ENCODE data around the gene PRKACA. TPM values are rescaled to one million over a fixed set of nuclear protein-coding genes. Genes with fewer than 3 reads are reported as not detected.

Gene PRKACA
- total RNA-seq, 2 donors from 2014 or later = 93.2 to 107 TPM

DNA sequence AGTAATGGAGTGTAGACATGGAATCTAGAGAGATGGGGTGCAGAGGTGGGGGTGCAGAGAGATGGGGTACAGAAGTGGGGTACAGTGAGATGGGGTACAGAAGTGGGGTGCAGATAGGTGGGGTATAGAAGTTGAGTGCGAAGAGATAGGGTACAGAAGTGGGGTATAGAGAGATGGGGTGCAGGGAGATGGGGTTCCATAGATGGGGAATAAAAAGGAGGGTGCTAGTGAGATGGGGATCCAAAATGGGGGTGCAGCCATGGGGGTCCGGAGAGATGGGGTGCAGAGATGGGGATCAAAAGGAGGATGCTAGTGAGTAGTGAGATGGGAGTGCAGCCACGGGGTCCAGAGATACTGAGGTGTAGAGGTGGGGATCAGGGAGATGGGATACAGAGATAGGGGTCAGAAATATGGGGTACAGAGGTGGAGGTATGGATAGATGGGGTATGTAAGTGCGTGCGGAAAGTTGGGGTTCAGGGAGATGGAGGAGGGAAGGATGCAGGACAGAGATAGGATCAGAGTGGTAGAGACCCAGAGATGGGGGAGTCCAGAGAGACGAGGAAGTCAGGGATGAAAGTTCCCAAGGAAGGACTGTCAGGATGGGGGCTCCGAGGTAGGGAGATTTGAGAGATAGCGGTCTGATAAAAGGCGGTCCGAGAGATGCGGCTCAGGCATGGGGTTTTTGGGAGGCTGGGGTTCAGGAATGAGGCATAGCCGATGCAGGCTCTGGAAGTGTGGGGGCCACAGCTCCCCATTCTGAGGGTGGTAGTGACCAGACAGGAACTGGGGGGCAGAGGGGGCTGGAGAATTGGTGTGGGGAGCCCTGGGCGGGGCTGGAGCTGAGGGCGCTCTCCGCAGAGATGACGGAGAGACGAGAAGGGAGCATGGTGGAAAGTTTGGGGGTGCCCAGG is 59.1 kb downstream of the PRKACA start:
- H3K4me1 ChIP-seq (ENCODE audit: control insufficient read depth in 1 of 2, low read depth in 2 of 2) = peaks cover 0 to 14% of the 10 kb centered on the region in 2 donors
- H3K9me3 ChIP-seq = no peaks in the 10 kb centered on the region
- H3K4me3 ChIP-seq = no peak overlapping the region
- no peak for ATAC-seq (ENCODE audit: insufficient number of reproducible peaks, low FRiP score, low read depth)
- H3K36me3 ChIP-seq = no peaks in the 10 kb centered on the region
- no peak for DNase-seq (ENCODE audit: low spot score)
- H3K27ac ChIP-seq = no peak overlapping the region
- H3K27me3 ChIP-seq (replicated peaks; ENCODE audit: insufficient read depth) = no peaks in the 10 kb centered on the region
- TF ChIP-seq, protein P1, sequence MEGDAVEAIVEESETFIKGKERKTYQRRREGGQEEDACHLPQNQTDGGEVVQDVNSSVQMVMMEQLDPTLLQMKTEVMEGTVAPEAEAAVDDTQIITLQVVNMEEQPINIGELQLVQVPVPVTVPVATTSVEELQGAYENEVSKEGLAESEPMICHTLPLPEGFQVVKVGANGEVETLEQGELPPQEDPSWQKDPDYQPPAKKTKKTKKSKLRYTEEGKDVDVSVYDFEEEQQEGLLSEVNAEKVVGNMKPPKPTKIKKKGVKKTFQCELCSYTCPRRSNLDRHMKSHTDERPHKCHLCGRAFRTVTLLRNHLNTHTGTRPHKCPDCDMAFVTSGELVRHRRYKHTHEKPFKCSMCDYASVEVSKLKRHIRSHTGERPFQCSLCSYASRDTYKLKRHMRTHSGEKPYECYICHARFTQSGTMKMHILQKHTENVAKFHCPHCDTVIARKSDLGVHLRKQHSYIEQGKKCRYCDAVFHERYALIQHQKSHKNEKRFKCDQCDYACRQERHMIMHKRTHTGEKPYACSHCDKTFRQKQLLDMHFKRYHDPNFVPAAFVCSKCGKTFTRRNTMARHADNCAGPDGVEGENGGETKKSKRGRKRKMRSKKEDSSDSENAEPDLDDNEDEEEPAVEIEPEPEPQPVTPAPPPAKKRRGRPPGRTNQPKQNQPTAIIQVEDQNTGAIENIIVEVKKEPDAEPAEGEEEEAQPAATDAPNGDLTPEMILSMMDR (IDR thresholded peaks at IDR 0.05) = no peak

DNA sequence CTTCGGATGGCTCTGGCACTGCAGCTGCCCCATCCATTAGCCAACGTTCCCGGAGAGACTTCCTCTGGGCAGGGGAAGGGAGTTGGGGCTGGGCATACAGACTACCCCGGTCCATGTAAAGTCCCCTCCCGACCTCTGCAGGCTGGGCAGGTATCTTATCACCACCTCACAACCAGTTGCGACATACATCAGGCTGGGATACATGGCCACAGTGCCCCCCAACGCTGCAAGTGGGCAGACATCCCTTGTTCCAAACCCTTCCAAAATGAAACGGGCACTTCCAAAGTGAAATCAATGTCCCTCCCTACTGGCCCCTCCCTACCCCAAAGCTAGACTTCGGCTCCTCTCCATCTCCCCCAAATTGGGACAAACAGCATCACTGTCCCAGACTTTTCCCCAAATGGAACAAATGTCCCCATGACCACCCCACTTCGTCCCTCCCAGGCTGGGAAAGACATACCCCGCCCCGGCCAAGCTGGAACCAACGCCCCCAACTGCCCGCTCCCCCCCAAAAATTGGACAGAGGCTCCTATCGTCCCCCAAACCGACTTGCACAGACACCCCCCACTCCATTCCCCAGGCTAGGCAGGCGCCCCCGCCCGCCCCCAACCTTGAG is 60.7 kb downstream of the PRKACA start:
- H3K4me1 ChIP-seq (ENCODE audit: control insufficient read depth in 1 of 2, low read depth in 2 of 2) = peaks cover 0 to 14% of the 10 kb centered on the region in 2 donors
- H3K36me3 ChIP-seq = no peaks in the 10 kb centered on the region
- ATAC-seq (ENCODE audit: insufficient number of reproducible peaks, low FRiP score, low read depth) = no peak
- TF ChIP-seq, protein P1 (IDR thresholded peaks at IDR 0.05) = no peak
- no peak for DNase-seq (ENCODE audit: low spot score)
- no peaks in the 10 kb centered on the region for H3K27me3 ChIP-seq (replicated peaks; ENCODE audit: insufficient read depth)
- H3K9me3 ChIP-seq = no peaks in the 10 kb centered on the region
- H3K4me3 ChIP-seq = peak overlapping the region; percentile 63
- H3K27ac ChIP-seq = no peak overlapping the region

DNA sequence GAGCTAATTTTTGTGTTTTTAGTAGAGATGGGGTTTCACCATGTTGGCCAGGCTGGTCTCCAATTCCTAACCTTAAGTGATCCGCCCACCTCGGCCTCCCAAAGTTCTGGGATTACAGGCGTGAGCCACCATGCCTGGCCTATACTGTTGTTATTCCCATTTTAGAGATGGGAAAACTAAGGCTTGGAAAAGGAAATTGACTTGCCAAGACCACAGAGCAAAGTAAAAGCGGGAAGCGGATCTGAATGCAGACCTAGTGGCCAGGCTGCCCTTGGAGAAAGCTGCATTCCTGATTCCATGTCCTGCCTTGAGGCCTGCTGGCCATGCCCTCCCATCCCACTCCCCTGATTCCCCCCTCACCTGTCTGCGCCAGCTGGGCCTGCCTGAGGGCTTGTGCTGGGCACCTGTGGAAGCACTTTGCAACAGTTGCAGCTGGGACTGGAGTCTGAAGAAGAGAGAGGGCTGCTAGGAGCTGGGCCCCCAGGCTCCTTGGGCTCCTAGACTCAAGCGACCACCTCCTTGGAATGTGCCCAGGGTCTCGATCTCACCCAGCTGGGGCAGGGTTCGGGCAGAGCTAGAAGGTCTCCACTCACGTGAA is 61.4 kb downstream of the PRKACA start:
- DNase-seq (ENCODE audit: low spot score) = no peak
- ATAC-seq (ENCODE audit: insufficient number of reproducible peaks, low FRiP score, low read depth) = no peak

DNA sequence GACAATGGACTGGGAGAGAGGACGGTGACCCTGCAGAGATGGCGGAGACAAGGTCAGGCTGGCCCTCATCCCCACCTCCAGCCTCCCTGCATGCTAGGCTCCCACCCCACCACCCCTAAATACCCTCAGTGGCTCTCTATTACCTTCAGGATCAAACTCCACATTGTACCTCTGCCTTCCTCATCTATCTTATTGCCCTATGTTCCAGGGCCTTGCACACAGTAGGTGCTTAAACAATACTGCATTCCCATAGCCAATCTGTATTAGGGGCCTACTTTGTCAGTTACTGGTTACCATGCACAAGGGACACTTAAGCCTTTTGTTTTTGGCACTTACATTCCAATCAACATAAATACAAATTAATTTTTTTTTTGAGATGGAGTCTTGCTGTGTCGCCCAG is 62.2 kb downstream of the PRKACA start:
- TF ChIP-seq, protein P1 (IDR thresholded peaks at IDR 0.05) = no peak
- DNase-seq (ENCODE audit: low spot score) (no peak), ATAC-seq (ENCODE audit: insufficient number of reproducible peaks, low FRiP score, low read depth) (no peak)
- H3K4me1 ChIP-seq (ENCODE audit: control insufficient read depth in 1 of 2, low read depth in 2 of 2) = peaks cover 0 to 14% of the 10 kb centered on the region in 2 donors
- H3K27ac ChIP-seq = no peak overlapping the region
- no peaks in the 10 kb centered on the region for H3K9me3 ChIP-seq
- no peaks in the 10 kb centered on the region for H3K36me3 ChIP-seq
- H3K4me3 ChIP-seq = no peak overlapping the region
- H3K27me3 ChIP-seq (replicated peaks; ENCODE audit: insufficient read depth) = no peaks in the 10 kb centered on the region

More for the DNA sequence above, 61.4 kb downstream of the PRKACA start:
- TF ChIP-seq, protein P1 (IDR thresholded peaks at IDR 0.05) = no peak
- Histone ChIP-seq H3K36me3 (no peaks in the 10 kb centered on the region), H3K4me1 (ENCODE audit: control insufficient read depth in 1 of 2, low read depth in 2 of 2) (peaks cover 0 to 14% of the 10 kb centered on the region in 2 donors), H3K27ac (no peak overlapping the region), H3K9me3 (no peaks in the 10 kb centered on the region), H3K4me3 (no peak overlapping the region), H3K27me3 (replicated peaks; ENCODE audit: insufficient read depth) (no peaks in the 10 kb centered on the region)

DNA sequence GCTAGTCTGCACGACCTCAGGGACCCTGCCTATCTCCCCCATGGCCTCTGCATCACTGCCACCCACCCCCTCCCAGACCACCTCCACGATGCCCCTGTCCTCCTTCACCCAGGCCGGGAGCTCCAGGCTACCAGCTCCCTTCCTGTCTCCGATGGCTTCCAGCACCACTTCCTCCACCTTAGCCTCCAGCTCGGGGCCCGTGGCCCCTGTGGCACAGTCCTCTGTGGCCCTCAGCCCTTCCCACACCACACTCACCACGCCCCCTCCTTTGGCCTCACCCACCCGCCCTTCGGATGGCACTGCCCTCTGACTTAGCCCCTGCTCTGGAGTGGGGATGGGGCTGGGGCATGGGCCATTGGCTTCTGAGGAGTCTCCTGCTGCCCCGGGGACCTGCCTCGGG is 62.8 kb downstream of the PRKACA start:
- Histone ChIP-seq H3K4me1 (ENCODE audit: control insufficient read depth in 1 of 2, low read depth in 2 of 2) (peaks cover 0 to 14% of the 10 kb centered on the region in 2 donors), H3K36me3 (no peaks in the 10 kb centered on the region), H3K9me3 (no peaks in the 10 kb centered on the region), H3K4me3 (no peak overlapping the region), H3K27me3 (replicated peaks; ENCODE audit: insufficient read depth) (no peaks in the 10 kb centered on the region), H3K27ac (no peak overlapping the region)
- DNase-seq (ENCODE audit: low spot score) = no peak
- ATAC-seq (ENCODE audit: insufficient number of reproducible peaks, low FRiP score, low read depth) = no peak
- TF ChIP-seq, protein P1 (IDR thresholded peaks at IDR 0.05) = no peak

All from thoracic aorta (tissue), 2 donors.